ENCODE data around the gene RHOD. TPM values are rescaled to one million over a fixed set of nuclear protein-coding genes. Genes with fewer than 3 reads are reported as not detected.

Gene RHOD
- total and polyA plus RNA-seq, 2 donors: 2.8 to 11.3 TPM

- WGBS: 40% methylated on average over 7 of the region's 7 CpGs
- H3K27me3 ChIP-seq (ENCODE audit: control insufficient read depth in 2 of 2, insufficient read depth in 1 of 2, low read length in 1 of 2): peaks cover 21 to 74% of the 10 kb centered on the region in 2 donors
These were observed 2.7 kb upstream of the RHOD start for GRCh38 chr11:67053896-67054329.

DNA sequence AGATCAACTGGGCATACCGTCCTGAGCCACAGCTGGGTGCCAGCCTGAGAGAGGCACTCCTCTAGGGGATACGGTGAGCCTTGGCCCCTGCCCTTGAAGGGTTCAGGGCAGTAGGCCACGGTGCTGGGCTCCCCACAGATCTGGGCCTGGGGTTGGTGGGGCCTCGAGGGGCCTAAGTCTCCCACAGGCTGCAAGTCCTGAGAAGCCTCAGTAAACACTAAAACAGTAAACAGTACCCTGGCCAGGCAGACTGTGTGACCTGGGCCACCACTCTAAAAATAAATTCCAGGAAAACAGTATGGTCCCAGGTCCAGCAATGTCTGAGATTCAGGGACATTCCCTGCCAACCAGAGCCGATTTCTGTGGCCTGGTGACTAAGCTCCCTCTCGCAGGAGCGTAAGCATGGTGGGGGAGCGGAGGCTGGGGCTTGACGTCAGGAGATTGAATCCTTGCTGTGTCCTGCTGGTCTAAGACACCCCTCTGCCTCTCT lies 2.3 kb upstream of the RHOD start:
- H3K27me3 ChIP-seq (ENCODE audit: control insufficient read depth in 2 of 2, insufficient read depth in 1 of 2, low read length in 1 of 2): peaks cover 21 to 76% of the 10 kb centered on the region in 2 donors
- H3K36me3 ChIP-seq (ENCODE audit: control insufficient read depth in 2 of 2, insufficient read depth in 2 of 2, low read length in 1 of 2): no peaks in the 10 kb centered on the region
- no peak overlapping the region for H3K4me3 ChIP-seq (ENCODE audit: low read length in 2 of 2)
- H3K4me1 ChIP-seq (ENCODE audit: control insufficient read depth in 2 of 2, insufficient read depth in 2 of 2, low read length in 2 of 2): peaks cover 10 to 14% of the 10 kb centered on the region in 2 donors
- H3K27ac ChIP-seq (ENCODE audit: low read depth in 1 of 2, low read length in 1 of 2): no peak overlapping the region
- DNase-seq (ENCODE audit: low read depth in 6 of 9, low spot score in 9 of 9): no peak
- 85% methylated on average over 9 of the region's 9 CpGs for WGBS
- peaks cover 0 to 2% of the 10 kb centered on the region in 2 donors for H3K9me3 ChIP-seq (ENCODE audit: control insufficient read depth in 2 of 2, insufficient read depth in 1 of 2, low read length in 1 of 2)

More at GRCh38 chr11:67053896-67054329, 2.7 kb upstream of the RHOD start:
- H3K36me3 ChIP-seq (ENCODE audit: control insufficient read depth in 2 of 2, insufficient read depth in 2 of 2, low read length in 1 of 2): no peaks in the 10 kb centered on the region
- peaks cover 10 to 14% of the 10 kb centered on the region in 2 donors for H3K4me1 ChIP-seq (ENCODE audit: control insufficient read depth in 2 of 2, insufficient read depth in 2 of 2, low read length in 2 of 2)
- peak in 6 of 9 donors; percentile 6 to 40 (median 19) for DNase-seq (ENCODE audit: low read depth in 6 of 9, low spot score in 9 of 9)
- no peak overlapping the region for H3K27ac ChIP-seq (ENCODE audit: low read depth in 1 of 2, low read length in 1 of 2)
- H3K9me3 ChIP-seq (ENCODE audit: control insufficient read depth in 2 of 2, insufficient read depth in 1 of 2, low read length in 1 of 2): peaks cover 0 to 2% of the 10 kb centered on the region in 2 donors
- H3K4me3 ChIP-seq (ENCODE audit: low read length in 2 of 2): no peak overlapping the region

DNA sequence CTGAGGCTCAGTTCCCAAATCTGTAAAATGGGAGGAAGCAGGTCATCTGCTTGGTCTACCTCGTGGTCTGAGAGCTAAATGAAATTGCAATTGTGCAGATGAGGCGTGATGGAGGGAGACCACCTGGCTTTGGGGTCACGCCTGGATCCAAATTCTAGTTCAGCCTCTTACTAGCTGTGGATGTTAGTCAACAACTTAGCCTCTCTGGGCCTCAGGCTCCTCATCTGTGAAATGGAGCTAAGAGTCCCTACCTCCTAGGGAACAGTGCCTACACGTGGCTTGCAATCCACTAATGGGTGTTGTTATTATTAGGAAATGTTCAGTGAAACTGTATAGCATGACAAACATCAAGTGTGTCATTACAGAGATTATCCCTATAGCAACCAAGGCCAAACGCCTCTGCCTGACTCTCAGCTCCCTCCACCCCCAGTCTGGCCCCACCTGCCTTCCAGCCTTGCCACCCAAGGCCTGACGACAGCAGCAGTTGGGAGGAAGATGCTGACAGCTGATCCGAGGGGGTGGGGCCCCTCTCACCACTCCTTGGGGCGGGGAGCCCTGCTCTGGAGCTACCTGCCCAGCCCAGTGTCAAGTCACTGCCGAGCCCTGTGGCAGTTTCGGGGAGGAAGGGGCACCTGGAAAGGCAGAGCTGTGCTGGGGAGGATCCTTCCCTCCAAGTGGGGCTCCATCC lies 1.7 kb upstream of the RHOD start:
- H3K4me3 ChIP-seq (ENCODE audit: low read length in 2 of 2): no peak overlapping the region
- H3K27me3 ChIP-seq (ENCODE audit: control insufficient read depth in 2 of 2, insufficient read depth in 1 of 2, low read length in 1 of 2): peaks cover 21 to 81% of the 10 kb centered on the region in 2 donors
- no peaks in the 10 kb centered on the region for H3K36me3 ChIP-seq (ENCODE audit: control insufficient read depth in 2 of 2, insufficient read depth in 2 of 2, low read length in 1 of 2)
- H3K9me3 ChIP-seq (ENCODE audit: control insufficient read depth in 2 of 2, insufficient read depth in 1 of 2, low read length in 1 of 2): peaks cover 0 to 2% of the 10 kb centered on the region in 2 donors
- 76% methylated on average over 10 of the region's 10 CpGs for WGBS
- no peak overlapping the region for H3K27ac ChIP-seq (ENCODE audit: low read depth in 1 of 2, low read length in 1 of 2)
- peaks cover 10 to 14% of the 10 kb centered on the region in 2 donors for H3K4me1 ChIP-seq (ENCODE audit: control insufficient read depth in 2 of 2, insufficient read depth in 2 of 2, low read length in 2 of 2)
- no peak for DNase-seq (ENCODE audit: low read depth in 6 of 9, low spot score in 9 of 9)

DNA sequence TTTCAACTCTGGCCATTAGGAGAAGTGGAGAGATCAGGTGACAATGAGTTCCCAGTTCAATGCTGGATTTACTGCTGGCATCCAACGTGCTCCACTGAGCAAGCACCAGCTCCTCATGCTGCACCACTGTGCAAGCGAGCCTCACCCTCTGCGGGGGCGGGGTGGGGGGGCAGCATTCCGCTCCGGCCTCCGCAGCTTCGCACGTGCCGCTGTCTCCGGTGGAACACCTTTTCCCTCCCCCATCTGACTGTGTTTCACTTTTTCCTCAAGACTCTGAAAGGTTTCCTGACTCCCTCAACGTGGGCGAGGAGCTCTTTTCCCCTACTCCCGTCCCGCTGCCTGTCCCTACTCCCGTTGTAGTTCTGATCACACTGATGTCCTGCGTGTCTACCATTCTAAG lies 835 bp upstream of the RHOD start:
- Histone ChIP-seq H3K4me3 (ENCODE audit: low read length in 2 of 2) (no peak overlapping the region), H3K27me3 (ENCODE audit: control insufficient read depth in 2 of 2, insufficient read depth in 1 of 2, low read length in 1 of 2) (peaks cover 21 to 80% of the 10 kb centered on the region in 2 donors), H3K9me3 (ENCODE audit: control insufficient read depth in 2 of 2, insufficient read depth in 1 of 2, low read length in 1 of 2) (peaks cover 0 to 2% of the 10 kb centered on the region in 2 donors), H3K27ac (ENCODE audit: low read depth in 1 of 2, low read length in 1 of 2) (no peak overlapping the region), H3K4me1 (ENCODE audit: control insufficient read depth in 2 of 2, insufficient read depth in 2 of 2, low read length in 2 of 2) (peaks cover 10 to 14% of the 10 kb centered on the region in 2 donors), H3K36me3 (ENCODE audit: control insufficient read depth in 2 of 2, insufficient read depth in 2 of 2, low read length in 1 of 2) (no peaks in the 10 kb centered on the region)
- 55% methylated on average over 17 of the region's 17 CpGs for WGBS
- no peak for DNase-seq (ENCODE audit: low read depth in 6 of 9, low spot score in 9 of 9)

DNA sequence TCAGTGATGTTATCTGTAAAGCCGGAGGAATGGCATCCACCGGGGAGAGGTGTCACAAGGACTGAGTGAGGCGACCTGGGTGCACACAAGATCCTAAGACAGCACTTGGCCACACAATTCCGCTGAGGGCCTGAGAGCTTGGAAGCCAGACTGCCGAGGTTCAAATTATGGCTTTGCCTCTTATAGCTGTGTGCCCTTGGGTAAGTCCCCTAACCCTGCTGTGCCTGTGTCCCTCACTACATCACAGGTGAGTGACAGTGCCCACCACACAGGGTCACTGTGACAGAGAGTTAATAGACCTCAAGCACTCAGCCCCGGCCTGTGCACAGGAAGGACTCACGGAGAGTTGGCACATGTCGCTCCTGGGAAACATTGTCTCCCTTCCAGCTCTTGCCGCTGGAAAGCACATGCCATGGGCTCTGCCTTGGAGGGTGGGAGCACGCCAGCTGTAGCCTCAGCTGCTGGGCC lies 592 bp downstream of the RHOD start:
- no peaks in the 10 kb centered on the region for H3K36me3 ChIP-seq (ENCODE audit: control insufficient read depth in 2 of 2, insufficient read depth in 2 of 2, low read length in 1 of 2)
- WGBS: 90% methylated on average over 10 of the region's 10 CpGs
- peaks cover 10 to 14% of the 10 kb centered on the region in 2 donors for H3K4me1 ChIP-seq (ENCODE audit: control insufficient read depth in 2 of 2, insufficient read depth in 2 of 2, low read length in 2 of 2)
- peaks cover 21 to 76% of the 10 kb centered on the region in 2 donors for H3K27me3 ChIP-seq (ENCODE audit: control insufficient read depth in 2 of 2, insufficient read depth in 1 of 2, low read length in 1 of 2)
- no peak for DNase-seq (ENCODE audit: low read depth in 6 of 9, low spot score in 9 of 9)
- H3K27ac ChIP-seq (ENCODE audit: low read depth in 1 of 2, low read length in 1 of 2): no peak overlapping the region
- H3K9me3 ChIP-seq (ENCODE audit: control insufficient read depth in 2 of 2, insufficient read depth in 1 of 2, low read length in 1 of 2): no peaks in the 10 kb centered on the region
- H3K4me3 ChIP-seq (ENCODE audit: low read length in 2 of 2): no peak overlapping the region

DNA sequence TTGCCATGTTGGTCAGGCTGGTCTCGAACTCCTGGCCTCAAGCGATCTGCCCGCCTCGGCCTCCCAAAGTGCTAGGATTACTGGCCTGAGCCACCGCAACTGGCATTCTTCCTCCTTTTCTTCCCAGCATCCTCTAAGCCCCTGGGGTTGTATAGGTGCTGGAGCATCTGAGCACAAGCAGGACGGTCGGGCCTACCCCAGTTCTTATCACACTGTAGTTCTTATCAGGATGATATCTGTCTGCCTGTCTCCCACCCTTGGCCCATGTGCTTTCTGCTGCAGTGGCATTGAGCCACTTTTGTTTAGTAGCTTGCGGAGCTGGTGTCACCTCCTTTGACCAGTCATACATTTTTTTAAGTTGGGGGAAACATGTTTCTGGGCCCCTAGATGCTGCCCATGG lies 1.9 kb downstream of the RHOD start:
- Histone ChIP-seq H3K36me3 (ENCODE audit: control insufficient read depth in 2 of 2, insufficient read depth in 2 of 2, low read length in 1 of 2) (no peaks in the 10 kb centered on the region), H3K4me1 (ENCODE audit: control insufficient read depth in 2 of 2, insufficient read depth in 2 of 2, low read length in 2 of 2) (peaks cover 10 to 14% of the 10 kb centered on the region in 2 donors), H3K9me3 (ENCODE audit: control insufficient read depth in 2 of 2, insufficient read depth in 1 of 2, low read length in 1 of 2) (no peaks in the 10 kb centered on the region), H3K27me3 (ENCODE audit: control insufficient read depth in 2 of 2, insufficient read depth in 1 of 2, low read length in 1 of 2) (peaks cover 21 to 68% of the 10 kb centered on the region in 2 donors), H3K27ac (ENCODE audit: low read depth in 1 of 2, low read length in 1 of 2) (no peak overlapping the region), H3K4me3 (ENCODE audit: low read length in 2 of 2) (no peak overlapping the region)
- no peak for DNase-seq (ENCODE audit: low read depth in 6 of 9, low spot score in 9 of 9)
- 96% methylated on average over 8 of the region's 8 CpGs for WGBS

DNA sequence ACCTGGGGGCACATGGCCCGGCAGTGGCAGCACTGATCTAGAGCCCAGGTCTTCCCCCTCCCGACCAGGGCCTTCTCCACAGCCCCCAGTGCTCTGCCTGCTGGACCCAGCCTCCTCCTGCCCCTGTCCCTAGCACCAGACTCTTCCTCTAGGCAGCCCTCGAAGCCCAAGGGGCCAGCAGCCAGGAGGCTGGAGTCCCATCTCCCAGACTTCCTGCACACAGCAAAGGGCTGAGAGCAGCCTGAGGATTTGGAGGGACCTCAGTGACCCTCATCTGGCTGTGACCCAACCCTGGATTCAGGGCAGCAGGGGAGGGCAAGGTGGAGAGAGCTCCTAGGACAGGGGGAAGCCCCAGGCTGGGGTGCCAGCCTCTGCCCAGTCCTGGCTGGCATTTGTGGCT lies 3.0 kb downstream of the RHOD start:
- Histone ChIP-seq H3K27ac (ENCODE audit: low read depth in 1 of 2, low read length in 1 of 2) (no peak overlapping the region), H3K9me3 (ENCODE audit: control insufficient read depth in 2 of 2, insufficient read depth in 1 of 2, low read length in 1 of 2) (no peaks in the 10 kb centered on the region), H3K4me3 (ENCODE audit: low read length in 2 of 2) (no peak overlapping the region), H3K4me1 (ENCODE audit: control insufficient read depth in 2 of 2, insufficient read depth in 2 of 2, low read length in 2 of 2) (peaks cover 10 to 14% of the 10 kb centered on the region in 2 donors), H3K36me3 (ENCODE audit: control insufficient read depth in 2 of 2, insufficient read depth in 2 of 2, low read length in 1 of 2) (no peaks in the 10 kb centered on the region), H3K27me3 (ENCODE audit: control insufficient read depth in 2 of 2, insufficient read depth in 1 of 2, low read length in 1 of 2) (peaks cover 21 to 56% of the 10 kb centered on the region in 2 donors)
- WGBS: 93% methylated on average over 3 of the region's 3 CpGs
- DNase-seq (ENCODE audit: low read depth in 6 of 9, low spot score in 9 of 9): no peak

DNA sequence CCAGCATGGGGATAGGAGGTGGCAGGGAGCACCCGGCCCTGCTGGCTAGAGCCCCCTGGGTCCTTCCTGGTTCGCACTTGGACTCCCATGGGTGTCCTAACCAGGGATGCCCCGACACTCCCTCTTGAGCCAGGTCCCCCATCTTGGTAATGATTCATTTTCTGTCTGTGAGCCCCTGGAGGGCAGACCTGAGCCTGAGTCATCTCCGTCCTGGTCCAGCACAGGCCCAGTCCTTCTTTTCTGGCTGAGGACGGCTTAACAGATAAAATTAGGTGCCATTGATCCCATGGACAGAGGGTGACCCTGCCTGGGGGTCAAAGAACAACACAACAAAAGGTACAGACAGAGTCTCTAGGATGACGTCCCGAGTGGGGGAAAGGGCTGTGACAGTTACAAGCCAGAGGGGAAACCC lies 3.5 kb downstream of the RHOD start:
- Histone ChIP-seq H3K4me3 (ENCODE audit: low read length in 2 of 2) (no peak overlapping the region), H3K27ac (ENCODE audit: low read depth in 1 of 2, low read length in 1 of 2) (no peak overlapping the region), H3K36me3 (ENCODE audit: control insufficient read depth in 2 of 2, insufficient read depth in 2 of 2, low read length in 1 of 2) (no peaks in the 10 kb centered on the region), H3K9me3 (ENCODE audit: control insufficient read depth in 2 of 2, insufficient read depth in 1 of 2, low read length in 1 of 2) (no peaks in the 10 kb centered on the region), H3K27me3 (ENCODE audit: control insufficient read depth in 2 of 2, insufficient read depth in 1 of 2, low read length in 1 of 2) (peaks cover 21 to 52% of the 10 kb centered on the region in 2 donors), H3K4me1 (ENCODE audit: control insufficient read depth in 2 of 2, insufficient read depth in 2 of 2, low read length in 2 of 2) (peaks cover 10 to 13% of the 10 kb centered on the region in 2 donors)
- WGBS: 92% methylated on average over 7 of the region's 7 CpGs
- no peak for DNase-seq (ENCODE audit: low read depth in 6 of 9, low spot score in 9 of 9)

DNA sequence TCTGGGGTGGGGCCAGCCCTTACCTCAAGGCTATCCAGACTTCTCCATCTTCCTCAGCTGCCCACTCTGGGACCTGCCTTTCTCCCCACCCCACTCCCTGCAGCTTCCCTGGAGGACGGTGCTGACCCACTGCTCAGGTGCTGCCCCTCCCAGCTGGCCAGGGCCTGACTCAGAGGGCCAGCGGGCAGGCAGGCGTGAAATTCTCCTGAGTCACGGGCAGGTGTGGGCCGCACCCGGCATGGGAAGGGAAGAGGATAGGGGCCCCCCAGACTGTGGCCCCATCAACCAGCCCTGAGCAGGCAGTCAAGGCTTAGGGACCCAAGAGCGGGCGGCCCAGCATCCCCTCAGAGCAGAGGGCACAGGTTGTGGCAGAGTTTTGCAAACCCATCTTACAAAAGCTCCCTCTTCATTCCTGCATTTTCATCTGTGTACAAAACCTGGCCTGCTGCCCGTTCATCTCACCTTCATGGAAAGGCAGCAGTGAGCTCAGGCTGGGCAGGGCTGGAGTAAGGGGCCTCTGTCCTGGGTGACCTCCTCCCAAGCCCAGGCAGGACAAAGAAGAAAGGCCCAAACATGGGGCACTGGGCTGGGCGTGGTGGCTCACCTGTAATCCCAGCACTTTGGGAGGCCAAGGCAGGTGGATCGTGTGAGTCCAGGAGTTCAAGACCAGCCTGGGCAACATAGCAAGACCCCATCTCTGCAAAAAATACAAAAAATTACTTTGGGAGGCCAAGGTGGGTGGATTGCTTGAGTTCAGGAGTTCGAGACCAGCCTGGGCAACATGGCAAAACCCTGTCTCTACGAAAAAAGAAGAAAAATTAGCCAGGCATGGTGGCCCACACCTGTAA lies 6.1 kb downstream of the RHOD start:
- no peaks in the 10 kb centered on the region for H3K9me3 ChIP-seq (ENCODE audit: control insufficient read depth in 2 of 2, insufficient read depth in 1 of 2, low read length in 1 of 2)
- no peaks in the 10 kb centered on the region for H3K4me1 ChIP-seq (ENCODE audit: control insufficient read depth in 2 of 2, insufficient read depth in 2 of 2, low read length in 2 of 2)
- no peak for DNase-seq (ENCODE audit: low read depth in 6 of 9, low spot score in 9 of 9)
- H3K36me3 ChIP-seq (ENCODE audit: control insufficient read depth in 2 of 2, insufficient read depth in 2 of 2, low read length in 1 of 2): no peaks in the 10 kb centered on the region
- WGBS: 93% methylated on average over 13 of the region's 13 CpGs
- peaks cover 0 to 28% of the 10 kb centered on the region in 2 donors for H3K27me3 ChIP-seq (ENCODE audit: control insufficient read depth in 2 of 2, insufficient read depth in 1 of 2, low read length in 1 of 2)
- no peak overlapping the region for H3K4me3 ChIP-seq (ENCODE audit: low read length in 2 of 2)
- no peak overlapping the region for H3K27ac ChIP-seq (ENCODE audit: low read depth in 1 of 2, low read length in 1 of 2)
